ENCODE results near the gene TMEM138.

The TMEM138 gene

DNA sequence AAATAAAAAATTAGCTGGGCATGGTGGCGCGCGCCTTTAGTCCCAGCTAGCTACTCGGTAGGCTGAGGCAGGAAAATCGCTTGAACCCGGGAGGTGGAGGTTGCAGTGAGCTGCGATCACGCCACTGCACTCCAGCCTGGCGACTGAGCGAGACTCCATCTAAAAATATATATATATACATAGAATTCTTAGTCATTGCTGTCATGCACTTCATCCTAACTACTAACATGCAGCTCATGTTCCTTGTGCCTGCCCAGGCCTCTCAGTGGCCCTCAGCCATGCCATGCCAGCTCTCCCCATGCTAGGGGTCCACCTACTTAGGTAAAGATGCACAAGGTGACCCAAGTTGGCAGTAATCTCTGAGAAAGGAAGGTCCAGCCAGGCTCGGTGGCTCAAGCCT lies 3.6 kb upstream of the TMEM138 start:
- H3K9me2 ChIP-seq (replicated peaks; ENCODE audit: low read depth, low read length) = no peaks in the 10 kb centered on the region
- no peak overlapping the region for H3K4me2 ChIP-seq (ENCODE audit: low read depth, low read length, poor library complexity, severe bottlenecking)
- peaks cover 5% of the 10 kb centered on the region for H4K20me1 ChIP-seq (ENCODE audit: insufficient read depth, low read length, poor library complexity, severe bottlenecking)
- no peak for TF ChIP-seq EZH2phosphoT487 (IDR thresholded peaks at IDR 0.05; ENCODE audit: borderline replicate concordance)
- TF ChIP-seq CTCF (conservative IDR thresholded peaks at IDR 0.05; ENCODE audit: low read length) = no peak
- H3K9me3 ChIP-seq (ENCODE audit: insufficient read depth, low read depth, low read length) = no peaks in the 10 kb centered on the region
- H3K36me3 ChIP-seq (ENCODE audit: insufficient read depth, low read length) = no peaks in the 10 kb centered on the region
- no peak overlapping the region for H3K4me3 ChIP-seq (ENCODE audit: low read length, poor library complexity, severe bottlenecking)
- H3K9ac ChIP-seq (ENCODE audit: low read depth, low read length, poor library complexity, severe bottlenecking) = no peak overlapping the region
- H3K4me1 ChIP-seq (ENCODE audit: insufficient read depth, low read length, poor library complexity, severe bottlenecking) = peaks cover 21% of the 10 kb centered on the region
- H3F3A ChIP-seq (ENCODE audit: low read depth) = no peaks in the 10 kb centered on the region
- peaks cover 31% of the 10 kb centered on the region for H3K79me2 ChIP-seq (ENCODE audit: insufficient read depth, low read length)
- H2AFZ ChIP-seq (ENCODE audit: low read length) = no peak overlapping the region
- H3K27me3 ChIP-seq (ENCODE audit: insufficient read depth, low read length, poor library complexity, severe bottlenecking) = no peaks in the 10 kb centered on the region

GRCh38 chr11:61359516-61359915 lies 2.7 kb upstream of the TMEM138 start:
- Histone ChIP-seq H3F3A (ENCODE audit: low read depth) (no peaks in the 10 kb centered on the region), H3K27me3 (ENCODE audit: insufficient read depth, low read length, poor library complexity, severe bottlenecking) (no peaks in the 10 kb centered on the region), H3K4me1 (ENCODE audit: insufficient read depth, low read length, poor library complexity, severe bottlenecking) (peaks cover 21% of the 10 kb centered on the region), H3K79me2 (ENCODE audit: insufficient read depth, low read length) (peaks cover 40% of the 10 kb centered on the region), H3K9ac (ENCODE audit: low read depth, low read length, poor library complexity, severe bottlenecking) (peak overlapping the region; percentile 95), H3K9me3 (ENCODE audit: insufficient read depth, low read depth, low read length) (no peaks in the 10 kb centered on the region), H2AFZ (ENCODE audit: low read length) (no peak overlapping the region), H3K4me3 (ENCODE audit: low read length, poor library complexity, severe bottlenecking) (peak overlapping the region; percentile 14), H4K20me1 (ENCODE audit: insufficient read depth, low read length, poor library complexity, severe bottlenecking) (peaks cover 6% of the 10 kb centered on the region), H3K4me2 (ENCODE audit: low read depth, low read length, poor library complexity, severe bottlenecking) (peak overlapping the region; percentile 100), H3K36me3 (ENCODE audit: insufficient read depth, low read length) (peaks cover 8% of the 10 kb centered on the region; the same call in 1 of the 2 replicates), H3K9me2 (replicated peaks; ENCODE audit: low read depth, low read length) (no peaks in the 10 kb centered on the region)
- TF ChIP-seq CTCF (conservative IDR thresholded peaks at IDR 0.05; ENCODE audit: low read length) (no peak), EZH2phosphoT487 (IDR thresholded peaks at IDR 0.05; ENCODE audit: borderline replicate concordance) (no peak)

GRCh38 chr11:61361237-61361740 lies 885 bp upstream of the TMEM138 start:
- H3K4me2 ChIP-seq (ENCODE audit: low read depth, low read length, poor library complexity, severe bottlenecking) = peak overlapping the region; percentile 100
- TF ChIP-seq EZH2phosphoT487 (IDR thresholded peaks at IDR 0.05; ENCODE audit: borderline replicate concordance) (no peak), CTCF (conservative IDR thresholded peaks at IDR 0.05; ENCODE audit: low read length) (no peak)
- H3K27me3 ChIP-seq (ENCODE audit: insufficient read depth, low read length, poor library complexity, severe bottlenecking) = no peaks in the 10 kb centered on the region
- peaks cover 21% of the 10 kb centered on the region for H3K4me1 ChIP-seq (ENCODE audit: insufficient read depth, low read length, poor library complexity, severe bottlenecking)
- peaks cover 6% of the 10 kb centered on the region for H4K20me1 ChIP-seq (ENCODE audit: insufficient read depth, low read length, poor library complexity, severe bottlenecking)
- no peaks in the 10 kb centered on the region for H3K9me3 ChIP-seq (ENCODE audit: insufficient read depth, low read depth, low read length)
- H3K36me3 ChIP-seq (ENCODE audit: insufficient read depth, low read length) = peaks cover 20% of the 10 kb centered on the region; the same call in 1 of the 2 replicates
- peaks cover 47% of the 10 kb centered on the region for H3K79me2 ChIP-seq (ENCODE audit: insufficient read depth, low read length)
- H3F3A ChIP-seq (ENCODE audit: low read depth) = no peaks in the 10 kb centered on the region
- no peaks in the 10 kb centered on the region for H3K9me2 ChIP-seq (replicated peaks; ENCODE audit: low read depth, low read length)
- H3K9ac ChIP-seq (ENCODE audit: low read depth, low read length, poor library complexity, severe bottlenecking) = peak overlapping the region; percentile 95
- H2AFZ ChIP-seq (ENCODE audit: low read length) = peak overlapping the region; percentile 82
- H3K4me3 ChIP-seq (ENCODE audit: low read length, poor library complexity, severe bottlenecking) = peak overlapping the region; percentile 93

Measured in Loucy (cell line).